ENCODE data around the gene MTRF1L. TPM values are rescaled to one million over a fixed set of nuclear protein-coding genes. Genes with fewer than 3 reads are reported as not detected.

Gene MTRF1L
- total and polyA plus RNA-seq, 2 of the 13 experiments (the other 11 are each of a cell fraction or from before 2014, with no cell fraction given), result 17.6 to 28.7 TPM

- TF ChIP-seq ZBTB34 (CRISPR knock-in tag; IDR thresholded peaks at IDR 0.05) (no peak), ZNF18 (CRISPR knock-in tag; IDR thresholded peaks at IDR 0.05; ENCODE audit: insufficient replicate concordance) (no peak), ELF1 (CRISPR knock-in tag; IDR thresholded peaks at IDR 0.05) (no peak), ZNF597 (CRISPR knock-in tag; IDR thresholded peaks at IDR 0.05) (no peak), ZBTB46 (CRISPR knock-in tag; IDR thresholded peaks at IDR 0.05; ENCODE audit: borderline replicate concordance) (no peak), SCMH1 (CRISPR knock-in tag; IDR thresholded peaks at IDR 0.05; ENCODE audit: borderline replicate concordance) (no peak)
Measured at GRCh38 chr6:152959333-152959732, 43.2 kb downstream of the MTRF1L start (continued).

Data from HepG2 (cell line).